ENCODE measurements around the gene SLC25A21. TPM values are rescaled to one million over a fixed set of nuclear protein-coding genes. Genes with fewer than 3 reads are reported as not detected.

Gene SLC25A21
- total RNA-seq, 1 donor from 2014 or later, result 2.3 TPM

- Mint-ChIP-seq H3K27ac (no peak overlapping the region), H3K36me3 (no peaks in the 10 kb centered on the region)
Observed at GRCh38 chr14:36726128-36726527, 446.3 kb downstream of the SLC25A21 start.

GRCh38 chr14:36724162-36724561 is 448.2 kb downstream of the SLC25A21 start:
- Mint-ChIP-seq H3K36me3 (no peaks in the 10 kb centered on the region), H3K4me1 (peaks cover 9% of the 10 kb centered on the region), H3K27me3 (ENCODE audit: low read depth) (peaks cover 2% of the 10 kb centered on the region), H3K9me3 (no peaks in the 10 kb centered on the region), H3K27ac (no peak overlapping the region), H3K4me3 (no peak overlapping the region)
- TF ChIP-seq, protein P1, sequence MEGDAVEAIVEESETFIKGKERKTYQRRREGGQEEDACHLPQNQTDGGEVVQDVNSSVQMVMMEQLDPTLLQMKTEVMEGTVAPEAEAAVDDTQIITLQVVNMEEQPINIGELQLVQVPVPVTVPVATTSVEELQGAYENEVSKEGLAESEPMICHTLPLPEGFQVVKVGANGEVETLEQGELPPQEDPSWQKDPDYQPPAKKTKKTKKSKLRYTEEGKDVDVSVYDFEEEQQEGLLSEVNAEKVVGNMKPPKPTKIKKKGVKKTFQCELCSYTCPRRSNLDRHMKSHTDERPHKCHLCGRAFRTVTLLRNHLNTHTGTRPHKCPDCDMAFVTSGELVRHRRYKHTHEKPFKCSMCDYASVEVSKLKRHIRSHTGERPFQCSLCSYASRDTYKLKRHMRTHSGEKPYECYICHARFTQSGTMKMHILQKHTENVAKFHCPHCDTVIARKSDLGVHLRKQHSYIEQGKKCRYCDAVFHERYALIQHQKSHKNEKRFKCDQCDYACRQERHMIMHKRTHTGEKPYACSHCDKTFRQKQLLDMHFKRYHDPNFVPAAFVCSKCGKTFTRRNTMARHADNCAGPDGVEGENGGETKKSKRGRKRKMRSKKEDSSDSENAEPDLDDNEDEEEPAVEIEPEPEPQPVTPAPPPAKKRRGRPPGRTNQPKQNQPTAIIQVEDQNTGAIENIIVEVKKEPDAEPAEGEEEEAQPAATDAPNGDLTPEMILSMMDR (IDR thresholded peaks at IDR 0.05; ENCODE audit: unreplicated experiment), result no peak
- no peak for DNase-seq (ENCODE audit: low spot score in 2 of 2, unreplicated experiment in 2 of 2)

More at GRCh38 chr14:36726128-36726527, 446.3 kb downstream of the SLC25A21 start:
- H3K27me3 Mint-ChIP-seq (ENCODE audit: low read depth), result peaks cover 5% of the 10 kb centered on the region
- no peak for DNase-seq (ENCODE audit: low spot score in 2 of 2, unreplicated experiment in 2 of 2)
- H3K4me3 Mint-ChIP-seq, result no peak overlapping the region
- H3K9me3 Mint-ChIP-seq, result no peaks in the 10 kb centered on the region
- peaks cover 9% of the 10 kb centered on the region for H3K4me1 Mint-ChIP-seq
- TF ChIP-seq, protein P1 (IDR thresholded peaks at IDR 0.05; ENCODE audit: unreplicated experiment), result no peak

DNA sequence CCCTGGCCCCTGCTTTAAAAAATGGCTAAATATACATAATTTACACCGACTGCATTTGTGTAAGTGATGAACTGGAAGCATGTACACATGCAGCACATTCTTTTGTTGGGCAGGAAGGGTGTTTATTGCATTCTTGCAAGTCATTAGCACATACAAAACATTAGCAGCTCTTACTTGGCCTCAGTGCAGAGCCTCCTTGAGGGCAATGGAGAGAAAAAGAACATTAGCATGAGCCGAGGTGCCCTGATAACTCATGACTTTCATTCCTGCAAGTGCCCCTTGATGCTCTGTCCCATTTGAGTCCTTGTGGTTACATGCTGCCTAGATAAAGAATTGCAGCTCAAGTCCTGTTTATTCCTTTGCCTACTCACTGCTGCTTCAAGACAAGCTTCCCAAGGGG is 448.9 kb downstream of the SLC25A21 start:
- Mint-ChIP-seq H3K27ac (no peak overlapping the region), H3K4me1 (peaks cover 15% of the 10 kb centered on the region), H3K9me3 (no peaks in the 10 kb centered on the region), H3K27me3 (ENCODE audit: low read depth) (peaks cover 2% of the 10 kb centered on the region), H3K4me3 (no peak overlapping the region), H3K36me3 (no peaks in the 10 kb centered on the region)
- DNase-seq (ENCODE audit: low spot score in 2 of 2, unreplicated experiment in 2 of 2), result no peak
- TF ChIP-seq, protein P1 (IDR thresholded peaks at IDR 0.05; ENCODE audit: unreplicated experiment), result no peak

GRCh38 chr14:36721877-36722276 is 450.5 kb downstream of the SLC25A21 start:
- Mint-ChIP-seq H3K4me3 (no peak overlapping the region), H3K9me3 (no peaks in the 10 kb centered on the region), H3K36me3 (no peaks in the 10 kb centered on the region), H3K27ac (no peak overlapping the region), H3K4me1 (peaks cover 27% of the 10 kb centered on the region), H3K27me3 (ENCODE audit: low read depth) (peaks cover 2% of the 10 kb centered on the region)
- TF ChIP-seq, protein P1 (IDR thresholded peaks at IDR 0.05; ENCODE audit: unreplicated experiment), result no peak
- no peak for DNase-seq (ENCODE audit: low spot score in 2 of 2, unreplicated experiment in 2 of 2)

GRCh38 chr14:36720657-36721056 is 451.7 kb downstream of the SLC25A21 start:
- Mint-ChIP-seq H3K4me3 (no peak overlapping the region), H3K27me3 (ENCODE audit: low read depth) (no peaks in the 10 kb centered on the region), H3K4me1 (peaks cover 27% of the 10 kb centered on the region), H3K27ac (no peak overlapping the region), H3K36me3 (no peaks in the 10 kb centered on the region), H3K9me3 (no peaks in the 10 kb centered on the region)
- TF ChIP-seq, protein P1 (IDR thresholded peaks at IDR 0.05; ENCODE audit: unreplicated experiment), result no peak
- DNase-seq (ENCODE audit: low spot score in 2 of 2, unreplicated experiment in 2 of 2), result no peak

DNA sequence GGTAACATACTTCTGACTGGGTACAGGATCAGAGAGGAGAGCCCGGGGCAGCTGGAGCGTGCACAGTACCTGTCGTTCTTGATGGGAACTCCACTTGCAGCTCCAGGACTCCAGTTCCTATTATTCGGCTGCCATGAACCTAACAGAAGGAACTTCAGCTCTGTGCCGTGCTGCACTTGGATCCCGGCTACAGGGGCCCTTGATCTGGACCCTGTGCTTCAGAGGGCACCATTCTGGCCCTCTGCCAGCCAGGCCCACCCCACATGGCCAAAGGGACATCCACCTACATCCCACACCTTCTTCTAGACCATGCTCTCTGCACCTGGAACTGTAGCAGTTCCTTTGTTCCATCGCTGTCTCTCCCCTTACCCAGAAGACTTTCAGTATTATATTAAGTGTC is 452.6 kb downstream of the SLC25A21 start:
- TF ChIP-seq, protein P1 (IDR thresholded peaks at IDR 0.05; ENCODE audit: unreplicated experiment), result no peak
- no peaks in the 10 kb centered on the region for H3K36me3 Mint-ChIP-seq
- no peak overlapping the region for H3K4me3 Mint-ChIP-seq
- DNase-seq (ENCODE audit: low spot score in 2 of 2, unreplicated experiment in 2 of 2), result no peak
- H3K27me3 Mint-ChIP-seq (ENCODE audit: low read depth), result no peaks in the 10 kb centered on the region
- H3K9me3 Mint-ChIP-seq, result no peaks in the 10 kb centered on the region
- peaks cover 26% of the 10 kb centered on the region for H3K4me1 Mint-ChIP-seq
- no peak overlapping the region for H3K27ac Mint-ChIP-seq
